Measurements from ENCODE around the gene STUB1.

Gene STUB1

GRCh38 chr16:726438-727290, 46.5 kb downstream of the STUB1 start, which contains the start of the genes CCDC78 and HAGHL:
CCDC78 (minus strand) TSS chr16:726443; CDS start chr16:726367, 76 bp downstream.
HAGHL (plus strand) TSS chr16:727106; CDS start chr16:727510, 404 bp downstream.
- no peak for DNase-seq

DNA sequence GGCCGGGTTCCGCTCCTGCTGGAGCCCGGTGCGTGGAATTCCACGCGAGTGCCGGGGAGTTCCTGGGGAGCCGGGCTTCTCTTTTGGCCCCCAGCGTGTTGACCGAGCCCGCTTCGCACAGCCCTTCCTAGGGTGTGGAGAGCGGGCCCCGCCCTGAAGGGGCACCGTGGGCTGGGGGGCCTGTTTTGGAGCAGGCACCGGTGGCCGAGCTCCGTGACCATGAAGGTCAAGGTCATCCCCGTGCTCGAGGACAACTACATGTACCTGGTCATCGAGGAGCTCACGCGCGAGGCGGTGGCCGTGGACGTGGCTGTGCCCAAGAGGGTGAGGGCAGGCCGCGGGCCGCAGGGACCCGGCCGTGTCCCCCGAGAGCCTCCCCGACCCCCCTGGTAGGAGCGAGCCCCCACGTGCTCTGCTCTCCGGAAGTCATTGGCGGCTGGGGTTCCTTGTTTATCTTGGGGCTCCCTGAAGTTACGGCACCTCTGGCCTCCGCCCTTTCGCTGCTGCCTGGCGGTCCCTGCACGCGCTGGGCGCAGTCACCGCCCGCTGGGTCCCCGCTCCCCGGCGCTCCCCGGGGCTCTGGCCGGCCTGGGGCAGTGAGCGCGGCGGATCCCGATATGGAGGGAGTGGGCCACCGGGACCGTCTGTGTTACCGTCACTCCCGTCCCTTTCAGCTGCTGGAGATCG, 47.2 kb downstream of the STUB1 start:
- DNase-seq = no peak

DNA sequence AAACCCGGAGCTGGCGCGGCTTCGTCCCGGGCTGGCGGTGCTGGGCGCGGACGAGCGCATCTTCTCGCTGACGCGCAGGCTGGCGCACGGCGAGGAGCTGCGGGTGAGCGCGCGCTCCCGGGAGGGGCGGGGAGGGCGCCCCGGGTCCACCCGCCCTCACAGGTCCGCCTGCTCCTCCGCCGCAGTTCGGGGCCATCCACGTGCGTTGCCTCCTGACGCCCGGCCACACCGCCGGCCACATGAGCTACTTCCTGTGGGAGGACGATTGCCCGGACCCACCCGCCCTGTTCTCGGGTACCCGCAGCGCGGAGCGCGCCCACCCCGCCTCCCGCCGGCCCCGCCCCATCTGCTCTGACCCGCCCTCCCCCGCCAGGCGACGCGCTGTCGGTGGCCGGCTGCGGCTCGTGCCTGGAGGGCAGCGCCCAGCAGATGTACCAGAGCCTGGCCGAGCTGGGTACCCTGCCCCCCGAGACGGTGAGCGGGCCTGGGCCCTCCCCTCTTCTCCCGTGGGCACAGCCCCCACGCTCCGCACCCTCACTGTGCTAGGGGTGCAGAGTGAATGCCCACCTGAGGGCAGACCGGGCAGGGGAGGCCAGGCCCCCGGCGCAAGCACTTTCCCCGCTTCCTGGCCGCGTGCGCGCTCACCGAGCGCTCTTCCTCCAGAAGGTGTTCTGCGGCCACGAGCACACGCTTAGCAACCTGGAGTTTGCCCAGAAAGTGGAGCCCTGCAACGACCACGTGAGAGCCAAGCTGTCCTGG, 48.1 kb downstream of the STUB1 start:
- no peak for DNase-seq

- DNase-seq = no peak
Measured at GRCh38 chr16:728890-729744, 48.9 kb downstream of the STUB1 start.

GRCh38 chr16:729768-730665, 49.8 kb downstream of the STUB1 start:
- no peak for DNase-seq

DNA sequence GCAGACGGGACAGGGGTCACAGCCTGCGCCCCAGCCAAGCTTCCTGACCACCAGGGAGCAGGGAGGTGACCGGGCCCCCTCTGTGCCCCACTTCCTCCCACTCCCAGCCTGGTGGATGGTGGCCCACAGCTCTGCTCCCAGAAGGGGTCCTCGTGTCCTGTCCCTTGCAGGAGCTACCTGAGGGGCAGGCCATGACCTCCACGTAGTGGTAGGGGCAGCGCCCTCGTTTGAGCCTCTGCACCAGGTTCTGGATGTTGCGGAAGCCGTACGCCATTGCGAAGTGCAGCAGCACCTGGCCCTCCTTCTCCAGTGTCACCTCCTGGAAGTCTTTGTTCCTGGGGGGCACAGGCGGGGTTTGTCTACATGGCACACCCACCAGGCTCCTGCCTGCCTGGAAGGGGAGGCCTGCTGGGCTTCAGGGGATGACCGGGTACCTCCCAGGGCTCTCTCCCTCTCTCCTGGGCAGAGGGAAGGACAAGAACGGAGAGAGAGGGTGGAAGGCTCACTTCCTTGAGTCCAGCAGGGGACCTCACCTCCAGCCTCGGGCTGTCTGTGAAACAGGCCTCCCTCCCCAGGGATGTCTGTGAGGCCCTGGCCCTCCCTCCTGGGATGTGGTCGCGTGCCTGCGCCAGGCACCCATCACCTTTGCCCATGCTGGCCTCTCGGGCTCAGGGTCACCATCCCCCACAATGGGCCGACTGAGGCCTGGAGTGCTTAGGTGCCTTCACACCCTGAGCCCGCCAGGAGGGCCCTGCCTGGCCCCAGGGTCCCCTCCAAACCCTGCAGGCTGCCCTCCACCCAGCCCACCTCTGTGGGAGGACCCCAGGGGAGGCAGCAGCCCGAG, 50.7 kb downstream of the STUB1 start:
- no peak for DNase-seq

- no peak for DNase-seq
Measured at GRCh38 chr16:732332-732731, 52.1 kb downstream of the STUB1 start.

Measured in Kasumi-1 (cell line).